Stimulated activated CD4-positive, alpha-beta T cell treated with anti-CD3 and anti-CD28 coated beads, Interleukin-12 subunit alpha, Interleukin-12 subunit beta, amount 100 ng/mL, for 48 hours (primary cell): ENCODE data around the gene LACTB.
A peak's percentile ranks its signal among the peaks of the same experiment; 100 is the strongest.

Experiments used
- DNase-seq, 3 donors: peaks; one replicate each; pipeline ENCODE4 v3.0.0-alpha.2; 2020; ENCODE audit warnings: low read depth in 2 of 3, low spot score in 1 of 3

Gene LACTB

GRCh38 chr15:63121382-63122001 lies at the start of gene LACTB:
TSS of gene LACTB (plus strand) at chr15:63121861. CDS start at chr15:63121872, 11 bp downstream.
- DNase-seq, result peak; percentile 70 to 77 (median 72)

GRCh38 chr15:63072023-63072650 lies 49.5 kb upstream of the LACTB start:
- no peak for DNase-seq

GRCh38 chr15:63072809-63073277 lies 48.8 kb upstream of the LACTB start:
- DNase-seq, result no peak

GRCh38 chr15:63073497-63074172 lies 48.0 kb upstream of the LACTB start:
- DNase-seq, result no peak

- DNase-seq, result no peak
These were observed 46.4 kb upstream of the LACTB start for GRCh38 chr15:63075015-63075983.

GRCh38 chr15:63075984-63076713 lies 45.5 kb upstream of the LACTB start:
- DNase-seq, result no peak

- no peak for DNase-seq
These were observed 45.0 kb upstream of the LACTB start for GRCh38 chr15:63076714-63077046.

- DNase-seq, result no peak
These were observed 43.7 kb upstream of the LACTB start for GRCh38 chr15:63077952-63078351.

GRCh38 chr15:63079947-63080626 lies 41.6 kb upstream of the LACTB start:
- no peak for DNase-seq

- DNase-seq, result no peak
These were observed 40.9 kb upstream of the LACTB start for GRCh38 chr15:63080634-63081250.

GRCh38 chr15:63082366-63082765 lies 39.3 kb upstream of the LACTB start:
- no peak for DNase-seq

GRCh38 chr15:63083044-63083443 lies 38.6 kb upstream of the LACTB start:
- no peak for DNase-seq

GRCh38 chr15:63083541-63083940 lies 38.1 kb upstream of the LACTB start:
- DNase-seq, result no peak

GRCh38 chr15:63084806-63085205 lies 36.9 kb upstream of the LACTB start:
- no peak for DNase-seq

- no peak for DNase-seq
These were observed 36.4 kb upstream of the LACTB start for GRCh38 chr15:63085289-63085688.

- DNase-seq, result no peak
These were observed 35.4 kb upstream of the LACTB start for GRCh38 chr15:63086271-63086670.

- DNase-seq, result no peak
These were observed 34.7 kb upstream of the LACTB start for GRCh38 chr15:63086947-63087346.

GRCh38 chr15:63088533-63089245 lies 33.0 kb upstream of the LACTB start:
- DNase-seq, result no peak
